H1 (cell line): ENCODE results near the gene PFKFB1.

ENCODE experiments used
- ATF2 ChIP-seq: IDR thresholded peaks from 2 replicates; pipeline ENCODE4 v1.6.1; 2012; ENCODE audit warnings: low read length, inconsistent platforms
- BCL11A ChIP-seq, 2 experiments: IDR thresholded peaks; one replicate each; pipeline ENCODE4 v1.6.1; 2011; ENCODE audit warnings: low read depth in 2 of 2, low read length in 2 of 2, mild to moderate bottlenecking in 2 of 2
- CBX8 ChIP-seq: fragments of 300-800, 300-1000 bp; sonication (generic); IDR thresholded peaks from 2 replicates; pipeline ENCODE4 v1.7.1; 2016; ENCODE audit warnings: low read depth, low read length, borderline replicate concordance
- CEBPB ChIP-seq: IDR thresholded peaks from 2 replicates; pipeline ENCODE4 v1.6.1; 2012; ENCODE audit warnings: low read depth, low read length
- EP300 ChIP-seq, 2 experiments: IDR thresholded peaks; 1 replicate in 1 of 2; 2 replicates in 1 of 2; pipeline ENCODE4 v1.6.1; 2011 to 2012; ENCODE audit warnings: low read depth in 2 of 2, low read length in 2 of 2, mild to moderate bottlenecking in 2 of 2, borderline replicate concordance in 1 of 2, inconsistent platforms in 1 of 2, moderate library complexity in 1 of 2
- GABPA ChIP-seq: IDR thresholded peaks from 2 replicates; pipeline ENCODE4 v1.6.1; 2011; ENCODE audit warnings: mild to moderate bottlenecking, low read length, moderate library complexity, borderline replicate concordance; ENCODE audit not compliant: insufficient read depth
- POLR2A ChIP-seq, 2 experiments: IDR thresholded peaks; 1 replicate in 1 of 2; 2 replicates in 1 of 2; pipeline ENCODE4 v1.6.1; 2011; ENCODE audit warnings: low read depth in 2 of 2, low read length in 2 of 2, mild to moderate bottlenecking in 2 of 2; ENCODE audit errors: control extremely low read depth in 1 of 2
- POLR2AphosphoS5 ChIP-seq: IDR thresholded peaks from 2 replicates; pipeline ENCODE4 v1.6.1; 2011; ENCODE audit warnings: low read depth, low read length
- RNF2 ChIP-seq: fragments of 200-900, 300-1000 bp; sonication (generic); IDR thresholded peaks from 2 replicates; pipeline ENCODE4 v1.7.1; 2016; ENCODE audit warnings: borderline replicate concordance, low read depth, mild to moderate bottlenecking, antibody characterized with exemption, low read length; ENCODE audit not compliant: poor library complexity, severe bottlenecking; ENCODE audit errors: missing control alignments
- YY1 ChIP-seq: IDR thresholded peaks from 2 replicates; pipeline ENCODE4 v1.6.1; 2011; ENCODE audit warnings: low read depth, mild to moderate bottlenecking, low read length
- ZNF274 ChIP-seq: IDR thresholded peaks from 2 replicates; pipeline ENCODE4 v1.7.0; 2012; ENCODE audit warnings: low read length, borderline replicate concordance; ENCODE audit errors: extremely low read depth
- TF ChIP-seq, protein P1 (sequence below), 3 experiments: IDR thresholded peaks; 1 replicate in 2 of 3; 2 replicates in 1 of 3; pipeline versions ENCODE4 v1.5.1 to v1.6.1; 2011; ENCODE audit warnings: low read length in 3 of 3, mild to moderate bottlenecking in 3 of 3, inconsistent platforms in 2 of 3, low read depth in 1 of 3, moderate library complexity in 1 of 3; ENCODE audit not compliant: insufficient read depth in 1 of 3; ENCODE audit errors: control extremely low read depth in 1 of 3

DNA sequence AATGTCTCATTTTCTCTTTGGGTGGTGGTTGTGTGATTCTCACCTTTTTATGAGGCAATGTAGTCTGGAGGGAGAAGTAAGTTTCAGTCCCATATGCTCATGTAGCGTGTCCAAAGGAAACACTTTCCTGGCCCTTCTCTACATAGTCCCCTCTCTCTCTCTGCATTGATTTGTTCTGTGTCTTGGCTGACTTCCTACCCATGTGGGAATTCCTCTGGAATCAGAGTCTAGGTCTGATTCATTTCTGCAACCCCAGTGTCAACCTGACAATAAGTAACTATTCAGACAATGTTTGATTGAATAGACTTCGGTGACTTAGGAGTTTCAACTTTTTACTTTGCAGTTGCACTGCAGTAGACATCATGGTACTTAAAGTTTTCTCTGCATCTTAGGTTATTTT is 39.4 kb upstream of the PFKFB1 start:
- no peak for TF ChIP-seq CBX8
- TF ChIP-seq, protein P1, sequence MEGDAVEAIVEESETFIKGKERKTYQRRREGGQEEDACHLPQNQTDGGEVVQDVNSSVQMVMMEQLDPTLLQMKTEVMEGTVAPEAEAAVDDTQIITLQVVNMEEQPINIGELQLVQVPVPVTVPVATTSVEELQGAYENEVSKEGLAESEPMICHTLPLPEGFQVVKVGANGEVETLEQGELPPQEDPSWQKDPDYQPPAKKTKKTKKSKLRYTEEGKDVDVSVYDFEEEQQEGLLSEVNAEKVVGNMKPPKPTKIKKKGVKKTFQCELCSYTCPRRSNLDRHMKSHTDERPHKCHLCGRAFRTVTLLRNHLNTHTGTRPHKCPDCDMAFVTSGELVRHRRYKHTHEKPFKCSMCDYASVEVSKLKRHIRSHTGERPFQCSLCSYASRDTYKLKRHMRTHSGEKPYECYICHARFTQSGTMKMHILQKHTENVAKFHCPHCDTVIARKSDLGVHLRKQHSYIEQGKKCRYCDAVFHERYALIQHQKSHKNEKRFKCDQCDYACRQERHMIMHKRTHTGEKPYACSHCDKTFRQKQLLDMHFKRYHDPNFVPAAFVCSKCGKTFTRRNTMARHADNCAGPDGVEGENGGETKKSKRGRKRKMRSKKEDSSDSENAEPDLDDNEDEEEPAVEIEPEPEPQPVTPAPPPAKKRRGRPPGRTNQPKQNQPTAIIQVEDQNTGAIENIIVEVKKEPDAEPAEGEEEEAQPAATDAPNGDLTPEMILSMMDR (IDR thresholded peaks at IDR 0.05; ENCODE audit: control extremely low read depth in 1 of 3, insufficient read depth in 1 of 3, low read depth in 1 of 3, low read length in 3 of 3): no peak
- no peak for TF ChIP-seq EP300 (IDR thresholded peaks at IDR 0.05; ENCODE audit: borderline replicate concordance in 1 of 2, low read depth in 2 of 2, low read length in 2 of 2)
- no peak for TF ChIP-seq POLR2A (IDR thresholded peaks at IDR 0.05; ENCODE audit: control extremely low read depth in 1 of 2, low read depth in 2 of 2, low read length in 2 of 2)
- TF ChIP-seq POLR2AphosphoS5: no peak
- no peak for TF ChIP-seq ATF2
- no peak for TF ChIP-seq BCL11A (IDR thresholded peaks at IDR 0.05; ENCODE audit: low read depth in 2 of 2, low read length in 2 of 2)
- TF ChIP-seq YY1: no peak
- no peak for TF ChIP-seq RNF2
- TF ChIP-seq CEBPB: no peak
- TF ChIP-seq GABPA: no peak
- TF ChIP-seq ZNF274: no peak
